A549 (cell line): ENCODE data around the gene GRID1. TPM values are rescaled to one million over a fixed set of nuclear protein-coding genes. Genes with fewer than 3 reads are reported as not detected.

ENCODE experiments used
- ATAC-seq, 2 experiments: fragments of 200-7000 bp in 1 of 2; fragments of >200 bp in 1 of 2; cut with Nextera tagmentation in 1 of 2; cut with Tn5 transposase in 1 of 2; 3 replicates each; pipeline versions ENCODE4 v1.8.0 to v1.9.1; 2018 to 2020; ENCODE audit warnings: mild to moderate bottlenecking in 1 of 2, moderate library complexity in 1 of 2
- CTCF ChIA-PET: fragments of 300-600 bp; sonication (Branson Sonifier 250); formaldehyde crosslinking; extraction: SDS; loops from one replicate; lab custom pipeline; 2021; ENCODE audit warnings: antibody characterized with exemption, inconsistent platforms; lab: Yijun Ruan, JAX
- POLR2A ChIA-PET: fragments of 350-600 bp; formaldehyde crosslinking; extraction: SDS; loops from one replicate; lab custom pipeline; 2021; ENCODE audit warnings: antibody characterized with exemption, inconsistent platforms; lab: Yijun Ruan, JAX
- DNase-seq, 2 experiments: peaks; one replicate each; pipeline versions ENCODE4 v3.0.0 to v3.0.0-alpha.2; 2011 to 2016; ENCODE audit warnings: low read depth in 1 of 2, low spot score in 1 of 2
- FAIRE-seq: peaks from 2 replicates; lab custom pipeline; 2011; peaks lifted over from hg19 to GRCh38; lab: Jason Lieb, UNC
- H3K27ac ChIP-seq, 2 experiments: fragments of >200 bp; sonication (Bioruptor Twin); formaldehyde crosslinking; 3 replicates each; pipeline ENCODE4 v1.5.1; 2016 to 2017
- H3K4me1 ChIP-seq: fragments of >200 bp; sonication (Bioruptor Twin); formaldehyde crosslinking; 3 replicates; pipeline ENCODE4 v1.6.1; 2016
- H3K4me2 ChIP-seq: fragments of >200 bp; sonication (Bioruptor Twin); formaldehyde crosslinking; 3 replicates; pipeline ENCODE4 v1.6.1; 2016
- H3K4me3 ChIP-seq: fragments of >200 bp; sonication (Bioruptor Twin); formaldehyde crosslinking; 3 replicates; pipeline ENCODE4 v1.5.1; 2016
- H3K9me3 ChIP-seq: fragments of >200 bp; sonication (Bioruptor Twin); formaldehyde crosslinking; 3 replicates; pipeline ENCODE4 v1.6.1; 2016
- BHLHE40 ChIP-seq: IDR thresholded peaks from 2 replicates; pipeline ENCODE4 v1.6.1; 2012; ENCODE audit warnings: low read depth, low read length, inconsistent platforms
- CBX2 ChIP-seq: fragments of 200-600 bp; sonication (generic); IDR thresholded peaks from 2 replicates; pipeline ENCODE4 v1.6.1; 2016; ENCODE audit warnings: low read depth, mild to moderate bottlenecking, borderline replicate concordance
- CHD2 ChIP-seq: fragments of 150-350 bp; IDR thresholded peaks from 2 replicates; pipeline ENCODE4 v1.6.1; 2014; ENCODE audit warnings: low read length; ENCODE audit not compliant: partially characterized antibody
- ESRRA ChIP-seq: fragments of 150-350 bp; IDR thresholded peaks from 2 replicates; pipeline ENCODE4 v1.6.1; 2014; ENCODE audit warnings: mild to moderate bottlenecking, low read length, borderline replicate concordance
- FOSB ChIP-seq: fragments of 250-450 bp; sonication (Bioruptor Pico); IDR thresholded peaks from 2 replicates; pipeline ENCODE4 v1.5.0; 2020; ENCODE audit warnings: mild to moderate bottlenecking, moderate library complexity
- GATA3 ChIP-seq: IDR thresholded peaks from 2 replicates; pipeline ENCODE4 v1.6.1; 2012; ENCODE audit warnings: borderline replicate concordance
- HOXA7 ChIP-seq: fragments of 250-450 bp; sonication (Bioruptor Pico); IDR thresholded peaks from 2 replicates; pipeline ENCODE4 v1.5.0; 2020; ENCODE audit warnings: mild to moderate bottlenecking, moderate library complexity
- HOXB13 ChIP-seq: fragments of 250-450 bp; sonication (Bioruptor Pico); IDR thresholded peaks from 2 replicates; pipeline ENCODE4 v1.5.0; 2020; ENCODE audit warnings: low read depth, mild to moderate bottlenecking, moderate library complexity
- MAZ ChIP-seq: fragments of 150-350 bp; IDR thresholded peaks from 2 replicates; pipeline ENCODE4 v1.6.1; 2014; ENCODE audit warnings: antibody characterized with exemption, low read depth, low read length, borderline replicate concordance
- NR3C1 ChIP-seq: fragments of >200 bp; sonication (Bioruptor Twin); formaldehyde crosslinking; IDR thresholded peaks from 3 replicates; pipeline ENCODE4 v1.6.1; 2017
- POLR2A ChIP-seq: IDR thresholded peaks from 2 replicates; pipeline ENCODE4 v1.6.1; 2012; ENCODE audit warnings: mild to moderate bottlenecking, low read length
- RARB ChIP-seq: fragments of 250-450 bp; sonication (Bioruptor Pico); IDR thresholded peaks from 2 replicates; pipeline ENCODE4 v1.8.0; 2021; ENCODE audit warnings: mild to moderate bottlenecking, moderate library complexity
- RFX5 ChIP-seq: fragments of 450-650 bp; IDR thresholded peaks from 2 replicates; pipeline ENCODE4 v1.7.1; 2014; ENCODE audit warnings: antibody characterized with exemption, mild to moderate bottlenecking, moderate library complexity
- SMC3 ChIP-seq: fragments of >200 bp; sonication (Bioruptor Twin); formaldehyde crosslinking; IDR thresholded peaks from 3 replicates; pipeline ENCODE4 v1.6.1; 2018; ENCODE audit warnings: inconsistent platforms
- SREBF2 ChIP-seq: fragments of 450-650 bp; IDR thresholded peaks from 2 replicates; pipeline ENCODE4 v1.6.1; 2014; ENCODE audit warnings: mild to moderate bottlenecking, moderate library complexity
- TFCP2L1 ChIP-seq: fragments of 250-450 bp; sonication (Bioruptor Pico); IDR thresholded peaks from 2 replicates; pipeline ENCODE4 v1.5.0; 2021; ENCODE audit warnings: mild to moderate bottlenecking
- ZFP36 ChIP-seq: fragments of 450-650 bp; IDR thresholded peaks from 2 replicates; pipeline ENCODE4 v1.6.1; 2014; ENCODE audit warnings: borderline replicate concordance; ENCODE audit not compliant: partially characterized antibody
- ZSCAN20 ChIP-seq: fragments of 250-450 bp; sonication (Bioruptor Pico); IDR thresholded peaks from 2 replicates; pipeline ENCODE4 v1.8.0; 2022; ENCODE audit warnings: mild to moderate bottlenecking, moderate library complexity
- WGBS: methylation state at CpG from one replicate; pipeline ENCODE4 v1.1.6; 2017; ENCODE audit errors: missing lambda C conversion rate; 5-methylcytosine and 5-hydroxymethylcytosine counted together
- polyA plus RNA-seq, 4 experiments: library from polyadenylated mRNA; depleted of rRNA in 3 of 4; stranded (reverse); fragments of >200 nt; fragmentation: RNase III in 1 of 4; extraction: RNeasy Plus Mini Kit Qiagen cat#74134 plus additional on column Dnase treatment in 1 of 4; gene quantifications; 2 replicates in 3 of 4; 3 replicates in 1 of 4; pipeline ENCODE4 v1.2.3, GENCODE V29; 2011 to 2017
- TF ChIP-seq, protein P1 (sequence below): fragments of >200 bp; sonication (Bioruptor Twin); formaldehyde crosslinking; IDR thresholded peaks from 3 replicates; pipeline ENCODE4 v1.5.1; 2016
- TF ChIP-seq, protein P2 (sequence below): fragments of 150-350 bp; IDR thresholded peaks from 2 replicates; pipeline ENCODE4 v1.6.1; 2014; ENCODE audit warnings: low read depth, mild to moderate bottlenecking, low read length
- TF ChIP-seq, protein P3 (sequence below): fragments of >200 bp; sonication (Bioruptor Twin); formaldehyde crosslinking; IDR thresholded peaks from 3 replicates; pipeline ENCODE4 v1.6.1; 2016
- TF ChIP-seq, protein P4 (sequence below): fragments of 200-600 bp; sonication (generic); IDR thresholded peaks from 2 replicates; pipeline ENCODE4 v1.6.1; 2016; ENCODE audit warnings: antibody characterized with exemption, mild to moderate bottlenecking, moderate library complexity

GRID1 gene
- polyA plus RNA-seq, 2 of the 4 experiments (the other 2 are of a cell fraction), result 0.14 to 0.30 TPM

DNA sequence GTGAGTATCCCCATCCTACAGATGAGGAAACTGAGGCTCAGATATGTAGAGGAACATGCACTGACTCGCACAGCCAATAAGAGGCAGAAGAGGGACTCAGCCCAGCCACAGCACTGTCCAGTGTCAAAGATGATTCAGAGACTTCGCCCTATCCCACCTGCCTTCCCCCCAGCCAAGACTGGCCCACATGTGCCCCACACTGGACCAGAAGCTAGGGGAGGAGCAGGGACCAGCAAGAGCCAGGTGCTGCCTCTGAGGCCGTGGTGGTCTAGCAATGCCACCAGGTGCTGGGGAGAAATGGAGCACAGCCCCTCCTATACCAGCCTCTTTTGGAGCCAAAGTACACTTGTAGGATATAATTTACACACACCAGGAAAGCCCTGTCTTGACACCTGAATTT, 22.3 kb downstream of the GRID1 start:
- H3K27ac ChIP-seq, result no peak overlapping the region
- H3K9me3 ChIP-seq, result no peaks in the 10 kb centered on the region
- TF ChIP-seq ZSCAN20 (CRISPR knock-in tag) (no peak), SREBF2 (no peak)
- WGBS, result 84% methylated on average over 3 of the region's 3 CpGs
- POLR2A ChIA-PET, result no interaction called here
- H3K4me1 ChIP-seq, result peaks cover 27% of the 10 kb centered on the region
- DNase-seq, result no peak
- no peak overlapping the region for H3K4me2 ChIP-seq
- CTCF ChIA-PET, result interaction anchor here (0.8 to 1.4 kb wide), 2 partner anchors 18 to 28 kb away, joined by 3 to 4 read pairs; no protein-coding TSS in a partner anchor
- FAIRE-seq, result no peak
- H3K4me3 ChIP-seq, result no peak overlapping the region
- ATAC-seq, result no peak

DNA sequence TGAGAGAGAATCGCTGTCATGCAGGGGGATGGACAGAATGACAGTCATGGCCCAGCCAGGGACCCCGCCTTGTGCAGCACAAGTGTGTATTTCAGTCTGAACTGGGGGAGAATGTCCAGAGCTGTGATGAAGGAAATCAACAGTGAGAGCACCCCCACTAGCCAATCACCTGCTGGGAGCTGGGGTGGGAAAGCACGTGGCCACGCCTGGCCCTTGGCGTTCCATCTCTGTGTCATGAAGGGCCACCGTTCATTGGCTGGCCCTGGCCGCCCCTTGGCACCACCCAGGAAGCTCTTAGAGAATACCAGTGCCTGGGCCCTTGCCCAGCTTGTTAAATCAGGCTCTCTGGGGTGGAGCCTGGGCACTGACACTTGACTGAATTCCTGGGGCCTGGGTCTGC, 22.8 kb downstream of the GRID1 start:
- CTCF ChIA-PET, result interaction anchor here (1.4 kb wide), 1 partner anchor 28 kb away, joined by 3 read pairs; no protein-coding TSS in a partner anchor
- 90% methylated on average over 5 of the region's 7 CpGs for WGBS
- no peaks in the 10 kb centered on the region for H3K9me3 ChIP-seq
- DNase-seq (no peak), FAIRE-seq (no peak), ATAC-seq (no peak)
- no peak overlapping the region for H3K4me3 ChIP-seq
- POLR2A ChIA-PET, result no interaction called here
- no peak overlapping the region for H3K27ac ChIP-seq
- TF ChIP-seq CHD2 (no peak), SMC3 (no peak), CBX2 (no peak), GATA3 (no peak), BHLHE40 (no peak), ESRRA (no peak), RARB (no peak), TFCP2L1 (CRISPR knock-in tag) (no peak), HOXA7 (CRISPR knock-in tag) (no peak), FOSB (CRISPR knock-in tag) (no peak)
- TF ChIP-seq, protein P1, sequence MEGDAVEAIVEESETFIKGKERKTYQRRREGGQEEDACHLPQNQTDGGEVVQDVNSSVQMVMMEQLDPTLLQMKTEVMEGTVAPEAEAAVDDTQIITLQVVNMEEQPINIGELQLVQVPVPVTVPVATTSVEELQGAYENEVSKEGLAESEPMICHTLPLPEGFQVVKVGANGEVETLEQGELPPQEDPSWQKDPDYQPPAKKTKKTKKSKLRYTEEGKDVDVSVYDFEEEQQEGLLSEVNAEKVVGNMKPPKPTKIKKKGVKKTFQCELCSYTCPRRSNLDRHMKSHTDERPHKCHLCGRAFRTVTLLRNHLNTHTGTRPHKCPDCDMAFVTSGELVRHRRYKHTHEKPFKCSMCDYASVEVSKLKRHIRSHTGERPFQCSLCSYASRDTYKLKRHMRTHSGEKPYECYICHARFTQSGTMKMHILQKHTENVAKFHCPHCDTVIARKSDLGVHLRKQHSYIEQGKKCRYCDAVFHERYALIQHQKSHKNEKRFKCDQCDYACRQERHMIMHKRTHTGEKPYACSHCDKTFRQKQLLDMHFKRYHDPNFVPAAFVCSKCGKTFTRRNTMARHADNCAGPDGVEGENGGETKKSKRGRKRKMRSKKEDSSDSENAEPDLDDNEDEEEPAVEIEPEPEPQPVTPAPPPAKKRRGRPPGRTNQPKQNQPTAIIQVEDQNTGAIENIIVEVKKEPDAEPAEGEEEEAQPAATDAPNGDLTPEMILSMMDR, result no peak
- H3K4me2 ChIP-seq, result no peak overlapping the region
- peaks cover 27% of the 10 kb centered on the region for H3K4me1 ChIP-seq

DNA sequence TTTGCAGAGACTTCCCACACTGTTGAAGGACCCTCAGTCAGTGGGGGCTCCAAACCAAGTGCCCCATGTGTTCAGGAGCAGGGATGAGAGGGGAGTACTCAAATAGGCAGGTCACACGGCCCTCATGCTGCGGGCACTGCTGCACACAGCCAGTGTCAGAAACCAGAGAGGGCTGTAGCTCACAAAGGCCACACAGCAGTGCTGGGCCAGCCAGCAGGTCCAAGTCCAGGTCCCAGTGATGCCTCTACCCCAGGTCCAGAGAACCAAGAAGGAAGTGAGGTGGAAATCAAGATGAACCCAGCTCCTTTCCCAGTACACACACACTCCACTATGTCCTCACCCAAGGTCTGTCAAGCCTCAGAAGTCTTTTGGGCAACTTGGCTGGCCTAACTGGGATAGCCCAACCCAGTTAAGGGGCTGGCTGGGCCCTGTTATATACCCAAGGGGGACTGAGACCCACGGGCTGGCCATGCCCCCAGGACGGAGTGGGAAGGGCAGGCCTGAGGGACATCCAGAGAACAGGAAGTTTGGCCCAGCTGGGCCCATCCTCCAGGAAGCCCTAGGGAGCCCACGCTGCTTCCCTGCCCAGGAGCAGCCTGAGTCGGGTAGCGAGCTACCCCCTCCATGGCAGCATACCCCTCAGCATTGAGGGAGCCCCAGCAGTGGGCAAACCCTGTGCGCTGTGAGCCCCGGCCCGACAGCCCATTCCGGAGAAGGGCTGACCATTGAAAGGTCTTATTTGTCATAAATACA, 24.3 kb downstream of the GRID1 start:
- no peak for FAIRE-seq
- CTCF ChIA-PET, result interaction anchor here (1.0 kb wide), 1 partner anchor 1729 kb away, joined by 4 read pairs; no protein-coding TSS in a partner anchor
- no peak overlapping the region for H3K4me2 ChIP-seq

More for the DNA sequence above, 24.3 kb downstream of the GRID1 start:
- POLR2A ChIA-PET, result no interaction called here
- no peak for ATAC-seq
- 78% methylated on average over 6 of the region's 11 CpGs for WGBS
- TF ChIP-seq MAZ (no peak), POLR2A (no peak), ZFP36 (no peak), HOXB13 (CRISPR knock-in tag) (no peak), CHD2 (no peak), ESRRA (no peak), GATA3 (no peak), RFX5 (no peak), NR3C1 (no peak)
- TF ChIP-seq, protein P2, sequence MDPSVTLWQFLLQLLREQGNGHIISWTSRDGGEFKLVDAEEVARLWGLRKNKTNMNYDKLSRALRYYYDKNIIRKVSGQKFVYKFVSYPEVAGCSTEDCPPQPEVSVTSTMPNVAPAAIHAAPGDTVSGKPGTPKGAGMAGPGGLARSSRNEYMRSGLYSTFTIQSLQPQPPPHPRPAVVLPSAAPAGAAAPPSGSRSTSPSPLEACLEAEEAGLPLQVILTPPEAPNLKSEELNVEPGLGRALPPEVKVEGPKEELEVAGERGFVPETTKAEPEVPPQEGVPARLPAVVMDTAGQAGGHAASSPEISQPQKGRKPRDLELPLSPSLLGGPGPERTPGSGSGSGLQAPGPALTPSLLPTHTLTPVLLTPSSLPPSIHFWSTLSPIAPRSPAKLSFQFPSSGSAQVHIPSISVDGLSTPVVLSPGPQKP, result no peak
- TF ChIP-seq, protein P3, sequence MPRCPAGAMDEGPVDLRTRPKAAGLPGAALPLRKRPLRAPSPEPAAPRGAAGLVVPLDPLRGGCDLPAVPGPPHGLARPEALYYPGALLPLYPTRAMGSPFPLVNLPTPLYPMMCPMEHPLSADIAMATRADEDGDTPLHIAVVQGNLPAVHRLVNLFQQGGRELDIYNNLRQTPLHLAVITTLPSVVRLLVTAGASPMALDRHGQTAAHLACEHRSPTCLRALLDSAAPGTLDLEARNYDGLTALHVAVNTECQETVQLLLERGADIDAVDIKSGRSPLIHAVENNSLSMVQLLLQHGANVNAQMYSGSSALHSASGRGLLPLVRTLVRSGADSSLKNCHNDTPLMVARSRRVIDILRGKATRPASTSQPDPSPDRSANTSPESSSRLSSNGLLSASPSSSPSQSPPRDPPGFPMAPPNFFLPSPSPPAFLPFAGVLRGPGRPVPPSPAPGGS, result no peak
- TF ChIP-seq, protein P4, sequence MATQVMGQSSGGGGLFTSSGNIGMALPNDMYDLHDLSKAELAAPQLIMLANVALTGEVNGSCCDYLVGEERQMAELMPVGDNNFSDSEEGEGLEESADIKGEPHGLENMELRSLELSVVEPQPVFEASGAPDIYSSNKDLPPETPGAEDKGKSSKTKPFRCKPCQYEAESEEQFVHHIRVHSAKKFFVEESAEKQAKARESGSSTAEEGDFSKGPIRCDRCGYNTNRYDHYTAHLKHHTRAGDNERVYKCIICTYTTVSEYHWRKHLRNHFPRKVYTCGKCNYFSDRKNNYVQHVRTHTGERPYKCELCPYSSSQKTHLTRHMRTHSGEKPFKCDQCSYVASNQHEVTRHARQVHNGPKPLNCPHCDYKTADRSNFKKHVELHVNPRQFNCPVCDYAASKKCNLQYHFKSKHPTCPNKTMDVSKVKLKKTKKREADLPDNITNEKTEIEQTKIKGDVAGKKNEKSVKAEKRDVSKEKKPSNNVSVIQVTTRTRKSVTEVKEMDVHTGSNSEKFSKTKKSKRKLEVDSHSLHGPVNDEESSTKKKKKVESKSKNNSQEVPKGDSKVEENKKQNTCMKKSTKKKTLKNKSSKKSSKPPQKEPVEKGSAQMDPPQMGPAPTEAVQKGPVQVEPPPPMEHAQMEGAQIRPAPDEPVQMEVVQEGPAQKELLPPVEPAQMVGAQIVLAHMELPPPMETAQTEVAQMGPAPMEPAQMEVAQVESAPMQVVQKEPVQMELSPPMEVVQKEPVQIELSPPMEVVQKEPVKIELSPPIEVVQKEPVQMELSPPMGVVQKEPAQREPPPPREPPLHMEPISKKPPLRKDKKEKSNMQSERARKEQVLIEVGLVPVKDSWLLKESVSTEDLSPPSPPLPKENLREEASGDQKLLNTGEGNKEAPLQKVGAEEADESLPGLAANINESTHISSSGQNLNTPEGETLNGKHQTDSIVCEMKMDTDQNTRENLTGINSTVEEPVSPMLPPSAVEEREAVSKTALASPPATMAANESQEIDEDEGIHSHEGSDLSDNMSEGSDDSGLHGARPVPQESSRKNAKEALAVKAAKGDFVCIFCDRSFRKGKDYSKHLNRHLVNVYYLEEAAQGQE, result no peak
- no peak for DNase-seq
- H3K4me3 ChIP-seq, result no peak overlapping the region
- H3K27ac ChIP-seq, result no peak overlapping the region
- H3K9me3 ChIP-seq, result no peaks in the 10 kb centered on the region
- H3K4me1 ChIP-seq, result peaks cover 26% of the 10 kb centered on the region
